ENCODE measurements around the gene FADD.

Gene FADD

DNA sequence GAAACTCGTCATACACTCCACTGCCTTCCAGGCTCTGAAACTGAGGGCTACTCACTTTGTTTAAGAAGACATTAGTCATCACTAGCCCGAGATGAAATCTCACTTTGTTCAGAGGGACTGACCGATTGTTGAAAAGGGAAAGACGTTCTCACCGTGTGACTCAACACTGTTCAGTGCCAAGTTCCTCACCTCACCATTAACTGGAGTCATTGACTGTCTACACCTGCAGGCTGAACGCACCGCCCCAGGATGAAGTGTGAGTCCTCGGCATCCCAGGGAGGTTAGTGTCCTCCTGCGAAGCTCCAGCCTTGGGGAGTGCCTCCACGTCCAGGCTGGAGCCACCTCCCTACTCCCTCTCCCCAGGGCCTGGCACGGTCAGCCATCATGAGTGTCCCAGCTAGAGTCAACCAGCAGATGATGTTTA is 30.4 kb downstream of the FADD start:
- Histone ChIP-seq H3K27ac (ENCODE audit: low read length) (no peak overlapping the region), H3K4me3 (ENCODE audit: low read length) (no peak overlapping the region), H3K36me3 (ENCODE audit: control insufficient read depth, insufficient read depth, low read length) (no peaks in the 10 kb centered on the region), H3K9me3 (ENCODE audit: control insufficient read depth, insufficient read depth, low read length) (no peaks in the 10 kb centered on the region), H3K4me1 (ENCODE audit: control insufficient read depth, insufficient read depth, low read length) (no peaks in the 10 kb centered on the region), H3K27me3 (ENCODE audit: control insufficient read depth, insufficient read depth, low read length) (no peaks in the 10 kb centered on the region)
- WGBS (ENCODE audit: insufficient coverage, insufficient read length) = no CpG with 5 or more reads among the region's 11 CpGs
- no peak for DNase-seq (ENCODE audit: low read depth, low spot score)

DNA sequence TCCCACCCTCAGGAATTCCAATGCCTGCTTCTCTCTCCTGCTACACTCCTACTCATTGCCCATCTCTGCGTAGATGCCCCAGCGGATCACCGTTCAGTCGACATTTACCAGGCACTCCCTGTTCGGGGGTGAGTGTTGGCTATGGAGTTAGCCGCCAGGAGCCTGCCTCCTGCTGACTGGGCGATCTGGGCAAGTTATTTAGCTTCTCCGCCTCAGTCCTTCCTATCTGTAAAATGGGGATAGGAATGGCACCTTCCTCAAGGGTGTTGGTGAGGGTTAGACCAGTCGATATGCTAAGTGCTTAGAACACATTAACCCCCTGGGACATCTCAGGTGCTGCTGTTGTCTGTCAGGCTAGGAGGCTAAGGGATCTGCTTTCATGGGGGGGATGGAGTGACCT is 30.9 kb downstream of the FADD start:
- Histone ChIP-seq H3K4me3 (ENCODE audit: low read length) (no peak overlapping the region), H3K27ac (ENCODE audit: low read length) (no peak overlapping the region), H3K27me3 (ENCODE audit: control insufficient read depth, insufficient read depth, low read length) (no peaks in the 10 kb centered on the region), H3K4me1 (ENCODE audit: control insufficient read depth, insufficient read depth, low read length) (no peaks in the 10 kb centered on the region), H3K36me3 (ENCODE audit: control insufficient read depth, insufficient read depth, low read length) (no peaks in the 10 kb centered on the region), H3K9me3 (ENCODE audit: control insufficient read depth, insufficient read depth, low read length) (no peaks in the 10 kb centered on the region)
- no peak for DNase-seq (ENCODE audit: low read depth, low spot score)
- WGBS (ENCODE audit: insufficient coverage, insufficient read length) = no CpG with 5 or more reads among the region's 9 CpGs

GRCh38 chr11:70240337-70240736 is 37.2 kb downstream of the FADD start:
- Histone ChIP-seq H3K36me3 (ENCODE audit: control insufficient read depth, insufficient read depth, low read length) (no peaks in the 10 kb centered on the region), H3K27me3 (ENCODE audit: control insufficient read depth, insufficient read depth, low read length) (peaks cover 2% of the 10 kb centered on the region; the same call in 1 of the 2 replicates), H3K9me3 (ENCODE audit: control insufficient read depth, insufficient read depth, low read length) (no peaks in the 10 kb centered on the region), H3K27ac (ENCODE audit: low read length) (no peak overlapping the region), H3K4me1 (ENCODE audit: control insufficient read depth, insufficient read depth, low read length) (no peaks in the 10 kb centered on the region), H3K4me3 (ENCODE audit: low read length) (no peak overlapping the region)
- DNase-seq (ENCODE audit: low read depth, low spot score) = no peak
- no CpG with 5 or more reads among the region's 16 CpGs for WGBS (ENCODE audit: insufficient coverage, insufficient read length)

- no peak for DNase-seq (ENCODE audit: low read depth, low spot score)
- H3K9me3 ChIP-seq (ENCODE audit: control insufficient read depth, insufficient read depth, low read length) = no peaks in the 10 kb centered on the region
- no CpG with 5 or more reads among the region's 3 CpGs for WGBS (ENCODE audit: insufficient coverage, insufficient read length)
- H3K4me1 ChIP-seq (ENCODE audit: control insufficient read depth, insufficient read depth, low read length) = no peaks in the 10 kb centered on the region
- H3K27ac ChIP-seq (ENCODE audit: low read length) = no peak overlapping the region
- no peaks in the 10 kb centered on the region for H3K36me3 ChIP-seq (ENCODE audit: control insufficient read depth, insufficient read depth, low read length)
- H3K4me3 ChIP-seq (ENCODE audit: low read length) = no peak overlapping the region
- peaks cover 2% of the 10 kb centered on the region; the same call in 1 of the 2 replicates for H3K27me3 ChIP-seq (ENCODE audit: control insufficient read depth, insufficient read depth, low read length)
These were observed 38.6 kb downstream of the FADD start for GRCh38 chr11:70241709-70242108.

DNA sequence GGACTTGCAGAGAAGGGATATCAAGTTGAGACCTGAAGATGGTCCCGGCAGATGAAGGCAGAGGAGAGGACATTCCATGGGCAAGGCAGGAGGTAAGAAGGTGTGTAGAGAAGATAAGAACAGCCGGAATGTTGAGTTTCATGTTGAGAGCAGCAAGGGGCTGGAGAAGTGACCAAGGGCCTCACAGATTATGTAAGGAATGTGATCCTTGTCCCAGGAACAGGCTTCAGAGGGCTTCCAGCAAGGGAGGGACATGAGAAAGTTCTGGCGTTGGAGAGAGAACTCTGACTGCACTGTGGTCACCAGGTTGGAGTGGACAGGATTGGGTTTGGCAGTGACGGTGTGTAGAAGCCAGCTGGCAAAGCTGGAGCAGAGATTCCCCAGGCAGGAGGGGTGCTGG is 39.8 kb downstream of the FADD start:
- no peak for DNase-seq (ENCODE audit: low read depth, low spot score)
- H3K27ac ChIP-seq (ENCODE audit: low read length) = no peak overlapping the region
- H3K4me3 ChIP-seq (ENCODE audit: low read length) = no peak overlapping the region
- H3K9me3 ChIP-seq (ENCODE audit: control insufficient read depth, insufficient read depth, low read length) = no peaks in the 10 kb centered on the region
- peaks cover 2% of the 10 kb centered on the region; the same call in 1 of the 2 replicates for H3K27me3 ChIP-seq (ENCODE audit: control insufficient read depth, insufficient read depth, low read length)
- H3K4me1 ChIP-seq (ENCODE audit: control insufficient read depth, insufficient read depth, low read length) = no peaks in the 10 kb centered on the region
- WGBS (ENCODE audit: insufficient coverage, insufficient read length) = no CpG with 5 or more reads among the region's 4 CpGs
- H3K36me3 ChIP-seq (ENCODE audit: control insufficient read depth, insufficient read depth, low read length) = no peaks in the 10 kb centered on the region

GRCh38 chr11:70243912-70244652 is 41.0 kb downstream of the FADD start:
- Histone ChIP-seq H3K27ac (ENCODE audit: low read length) (no peak overlapping the region), H3K9me3 (ENCODE audit: control insufficient read depth, insufficient read depth, low read length) (no peaks in the 10 kb centered on the region), H3K4me3 (ENCODE audit: low read length) (no peak overlapping the region), H3K27me3 (ENCODE audit: control insufficient read depth, insufficient read depth, low read length) (peaks cover 2% of the 10 kb centered on the region; the same call in 1 of the 2 replicates), H3K4me1 (ENCODE audit: control insufficient read depth, insufficient read depth, low read length) (no peaks in the 10 kb centered on the region), H3K36me3 (ENCODE audit: control insufficient read depth, insufficient read depth, low read length) (no peaks in the 10 kb centered on the region)
- no peak for DNase-seq (ENCODE audit: low read depth, low spot score)
- WGBS (ENCODE audit: insufficient coverage, insufficient read length) = no CpG with 5 or more reads among the region's 15 CpGs

GRCh38 chr11:70244698-70245097 is 41.6 kb downstream of the FADD start:
- DNase-seq (ENCODE audit: low read depth, low spot score) = no peak
- Histone ChIP-seq H3K4me3 (ENCODE audit: low read length) (no peak overlapping the region), H3K27ac (ENCODE audit: low read length) (no peak overlapping the region), H3K9me3 (ENCODE audit: control insufficient read depth, insufficient read depth, low read length) (no peaks in the 10 kb centered on the region), H3K4me1 (ENCODE audit: control insufficient read depth, insufficient read depth, low read length) (no peaks in the 10 kb centered on the region), H3K27me3 (ENCODE audit: control insufficient read depth, insufficient read depth, low read length) (peaks cover 2% of the 10 kb centered on the region; the same call in 1 of the 2 replicates), H3K36me3 (ENCODE audit: control insufficient read depth, insufficient read depth, low read length) (no peaks in the 10 kb centered on the region)
- WGBS (ENCODE audit: insufficient coverage, insufficient read length) = no CpG with 5 or more reads among the region's 7 CpGs

DNA sequence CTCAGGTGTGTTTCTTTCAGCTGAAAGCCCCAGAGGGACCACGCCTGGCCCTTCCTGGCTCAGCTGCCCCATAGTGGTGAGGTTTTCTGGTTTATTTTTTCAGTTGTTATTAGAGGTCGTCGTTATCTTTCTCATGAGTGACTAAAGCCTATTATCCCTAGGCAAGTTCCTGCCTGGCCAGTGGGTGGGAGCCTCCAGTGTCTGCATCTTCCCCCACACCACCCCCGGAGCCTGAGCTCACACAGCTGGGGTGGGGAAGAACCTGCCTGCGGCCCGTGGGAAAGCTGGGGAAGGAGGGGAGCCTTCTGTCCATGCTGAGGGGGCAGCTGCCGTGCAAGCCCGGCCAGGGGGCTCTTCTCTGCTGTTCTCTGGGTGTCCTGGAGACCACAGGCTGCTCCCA is 43.1 kb downstream of the FADD start:
- Histone ChIP-seq H3K9me3 (ENCODE audit: control insufficient read depth, insufficient read depth, low read length) (no peaks in the 10 kb centered on the region), H3K27me3 (ENCODE audit: control insufficient read depth, insufficient read depth, low read length) (peaks cover 2% of the 10 kb centered on the region; the same call in 1 of the 2 replicates), H3K4me1 (ENCODE audit: control insufficient read depth, insufficient read depth, low read length) (no peaks in the 10 kb centered on the region), H3K36me3 (ENCODE audit: control insufficient read depth, insufficient read depth, low read length) (no peaks in the 10 kb centered on the region), H3K27ac (ENCODE audit: low read length) (no peak overlapping the region), H3K4me3 (ENCODE audit: low read length) (no peak overlapping the region)
- no peak for DNase-seq (ENCODE audit: low read depth, low spot score)
- WGBS (ENCODE audit: insufficient coverage, insufficient read length) = no CpG with 5 or more reads among the region's 8 CpGs

- no peak overlapping the region for H3K27ac ChIP-seq (ENCODE audit: low read length)
- H3K4me3 ChIP-seq (ENCODE audit: low read length) = no peak overlapping the region
- H3K9me3 ChIP-seq (ENCODE audit: control insufficient read depth, insufficient read depth, low read length) = no peaks in the 10 kb centered on the region
- no peaks in the 10 kb centered on the region for H3K4me1 ChIP-seq (ENCODE audit: control insufficient read depth, insufficient read depth, low read length)
- DNase-seq (ENCODE audit: low read depth, low spot score) = no peak
- H3K27me3 ChIP-seq (ENCODE audit: control insufficient read depth, insufficient read depth, low read length) = peaks cover 2% of the 10 kb centered on the region; the same call in 1 of the 2 replicates
- H3K36me3 ChIP-seq (ENCODE audit: control insufficient read depth, insufficient read depth, low read length) = no peaks in the 10 kb centered on the region
- no CpG with 5 or more reads among the region's 8 CpGs for WGBS (ENCODE audit: insufficient coverage, insufficient read length)
These were observed 44.1 kb downstream of the FADD start for GRCh38 chr11:70247042-70247709.

- Histone ChIP-seq H3K9me3 (ENCODE audit: control insufficient read depth, insufficient read depth, low read length) (no peaks in the 10 kb centered on the region), H3K27ac (ENCODE audit: low read length) (no peak overlapping the region), H3K27me3 (ENCODE audit: control insufficient read depth, insufficient read depth, low read length) (peaks cover 2% of the 10 kb centered on the region; the same call in 1 of the 2 replicates), H3K4me1 (ENCODE audit: control insufficient read depth, insufficient read depth, low read length) (no peaks in the 10 kb centered on the region), H3K4me3 (ENCODE audit: low read length) (no peak overlapping the region), H3K36me3 (ENCODE audit: control insufficient read depth, insufficient read depth, low read length) (no peaks in the 10 kb centered on the region)
- no CpG with 5 or more reads among the region's 4 CpGs for WGBS (ENCODE audit: insufficient coverage, insufficient read length)
- no peak for DNase-seq (ENCODE audit: low read depth, low spot score)
These were observed 44.6 kb downstream of the FADD start for GRCh38 chr11:70247710-70248072.
